ENCODE measurements around the gene GNAT1. TPM values are rescaled to one million over a fixed set of nuclear protein-coding genes. Genes with fewer than 3 reads are reported as not detected.

Gene GNAT1
- total RNA-seq, 1 donor from 2014 or later: not detected

DNA sequence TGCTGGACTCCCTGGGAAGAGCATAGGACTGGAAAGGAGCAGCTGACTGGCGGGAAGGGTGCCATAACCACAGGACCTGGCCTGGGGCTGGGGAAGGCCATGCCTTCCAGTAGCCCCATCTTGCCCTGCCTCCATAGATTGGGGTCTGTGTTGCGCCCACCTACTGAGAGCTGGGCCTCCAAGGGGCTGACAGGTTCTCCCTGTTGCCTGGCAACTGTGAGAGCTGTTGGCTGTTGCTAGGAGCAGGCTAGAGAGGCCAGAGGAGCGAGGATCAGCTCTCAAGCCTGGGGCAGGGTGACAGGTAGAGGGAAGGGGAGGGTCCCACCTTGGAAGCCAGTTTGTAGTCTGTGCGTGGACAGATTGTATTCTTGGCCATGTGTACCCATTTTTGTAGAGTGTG, 41.8 kb downstream of the GNAT1 start:
- peak overlapping the region; percentile 89 for H3K27ac Mint-ChIP-seq (ENCODE audit: unreplicated experiment)
- no peak for DNase-seq (ENCODE audit: low read depth, low spot score)
- no peaks in the 10 kb centered on the region for H3K9me3 Mint-ChIP-seq
- peak overlapping the region; percentile 86 for H3K4me3 Mint-ChIP-seq
- TF ChIP-seq, protein P1, sequence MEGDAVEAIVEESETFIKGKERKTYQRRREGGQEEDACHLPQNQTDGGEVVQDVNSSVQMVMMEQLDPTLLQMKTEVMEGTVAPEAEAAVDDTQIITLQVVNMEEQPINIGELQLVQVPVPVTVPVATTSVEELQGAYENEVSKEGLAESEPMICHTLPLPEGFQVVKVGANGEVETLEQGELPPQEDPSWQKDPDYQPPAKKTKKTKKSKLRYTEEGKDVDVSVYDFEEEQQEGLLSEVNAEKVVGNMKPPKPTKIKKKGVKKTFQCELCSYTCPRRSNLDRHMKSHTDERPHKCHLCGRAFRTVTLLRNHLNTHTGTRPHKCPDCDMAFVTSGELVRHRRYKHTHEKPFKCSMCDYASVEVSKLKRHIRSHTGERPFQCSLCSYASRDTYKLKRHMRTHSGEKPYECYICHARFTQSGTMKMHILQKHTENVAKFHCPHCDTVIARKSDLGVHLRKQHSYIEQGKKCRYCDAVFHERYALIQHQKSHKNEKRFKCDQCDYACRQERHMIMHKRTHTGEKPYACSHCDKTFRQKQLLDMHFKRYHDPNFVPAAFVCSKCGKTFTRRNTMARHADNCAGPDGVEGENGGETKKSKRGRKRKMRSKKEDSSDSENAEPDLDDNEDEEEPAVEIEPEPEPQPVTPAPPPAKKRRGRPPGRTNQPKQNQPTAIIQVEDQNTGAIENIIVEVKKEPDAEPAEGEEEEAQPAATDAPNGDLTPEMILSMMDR (conservative IDR thresholded peaks at IDR 0.05): no peak
- H3K4me1 Mint-ChIP-seq: peaks cover 58% of the 10 kb centered on the region
- no peaks in the 10 kb centered on the region for H3K36me3 Mint-ChIP-seq (ENCODE audit: low read depth)
- H3K27me3 Mint-ChIP-seq (ENCODE audit: low read depth): peaks cover 3% of the 10 kb centered on the region

- DNase-seq (ENCODE audit: low read depth, low spot score): peak; percentile 94
- Mint-ChIP-seq H3K4me1 (peaks cover 68% of the 10 kb centered on the region), H3K27me3 (ENCODE audit: low read depth) (peaks cover 3% of the 10 kb centered on the region), H3K36me3 (ENCODE audit: low read depth) (no peaks in the 10 kb centered on the region), H3K27ac (ENCODE audit: unreplicated experiment) (peak within 1 kb of the TSS; percentile 96), H3K4me3 (peak within 1 kb of the TSS; percentile 98), H3K9me3 (no peaks in the 10 kb centered on the region)
- TF ChIP-seq, protein P1 (conservative IDR thresholded peaks at IDR 0.05): no peak
Observed at GRCh38 chr3:50235716-50236483, 44.5 kb downstream of the GNAT1 start, which contains the start of gene GNAI2. GNAI2 (plus strand) TSS chr3:50236204; CDS start chr3:50236336, 132 bp downstream.

- H3K36me3 Mint-ChIP-seq (ENCODE audit: low read depth): no peaks in the 10 kb centered on the region
- peaks cover 3% of the 10 kb centered on the region for H3K27me3 Mint-ChIP-seq (ENCODE audit: low read depth)
- H3K4me1 Mint-ChIP-seq: peaks cover 71% of the 10 kb centered on the region
- no peak for DNase-seq (ENCODE audit: low read depth, low spot score)
- H3K9me3 Mint-ChIP-seq: no peaks in the 10 kb centered on the region
- TF ChIP-seq, protein P1 (conservative IDR thresholded peaks at IDR 0.05): no peak
- H3K27ac Mint-ChIP-seq (ENCODE audit: unreplicated experiment): peak overlapping the region; percentile 96
- peak overlapping the region; percentile 98 for H3K4me3 Mint-ChIP-seq
Observed at GRCh38 chr3:50236484-50237132, 45.2 kb downstream of the GNAT1 start.

GRCh38 chr3:50237133-50237651, 45.8 kb downstream of the GNAT1 start:
- Mint-ChIP-seq H3K9me3 (no peaks in the 10 kb centered on the region), H3K36me3 (ENCODE audit: low read depth) (no peaks in the 10 kb centered on the region), H3K27me3 (ENCODE audit: low read depth) (peaks cover 3% of the 10 kb centered on the region), H3K27ac (ENCODE audit: unreplicated experiment) (peak overlapping the region; percentile 96), H3K4me3 (peak overlapping the region; percentile 98), H3K4me1 (peaks cover 75% of the 10 kb centered on the region)
- DNase-seq (ENCODE audit: low read depth, low spot score): no peak
- TF ChIP-seq, protein P1 (conservative IDR thresholded peaks at IDR 0.05): no peak

- peak overlapping the region; percentile 98 for H3K4me3 Mint-ChIP-seq
- H3K9me3 Mint-ChIP-seq: no peaks in the 10 kb centered on the region
- peaks cover 3% of the 10 kb centered on the region for H3K27me3 Mint-ChIP-seq (ENCODE audit: low read depth)
- DNase-seq (ENCODE audit: low read depth, low spot score): peak; percentile 49
- TF ChIP-seq, protein P1 (conservative IDR thresholded peaks at IDR 0.05): no peak
- peak overlapping the region; percentile 96 for H3K27ac Mint-ChIP-seq (ENCODE audit: unreplicated experiment)
- H3K4me1 Mint-ChIP-seq: peaks cover 74% of the 10 kb centered on the region
- no peaks in the 10 kb centered on the region for H3K36me3 Mint-ChIP-seq (ENCODE audit: low read depth)
Observed at GRCh38 chr3:50237754-50238548, 46.5 kb downstream of the GNAT1 start.

All from neural crest cell (in vitro differentiated cells).